Type B pancreatic cell (in vitro differentiated cells): ENCODE measurements around the gene ANXA6. TPM values are rescaled to one million over a fixed set of nuclear protein-coding genes. Genes with fewer than 3 reads are reported as not detected.

Source experiments
- DNase-seq: peaks from one replicate; pipeline ENCODE4 v3.0.0; 2021; ENCODE audit warnings: mixed read lengths; ENCODE audit not compliant: unreplicated experiment; ENCODE audit errors: extremely low spot score
- H3K27ac Mint-ChIP-seq: 2 replicates; pipeline ENCODE4 v1.8.0; 2021; ENCODE audit warnings: mild to moderate bottlenecking, mixed read lengths
- H3K27me3 Mint-ChIP-seq: 2 replicates; pipeline ENCODE4 v1.8.0; 2021; ENCODE audit warnings: mixed read lengths
- H3K36me3 Mint-ChIP-seq: 2 replicates; pipeline ENCODE4 v1.8.0; 2021; ENCODE audit warnings: mixed read lengths
- H3K4me1 Mint-ChIP-seq: one replicate; pipeline ENCODE4 v1.8.0; 2021; ENCODE audit warnings: mixed read lengths; ENCODE audit not compliant: unreplicated experiment
- H3K4me3 Mint-ChIP-seq: 2 replicates; pipeline ENCODE4 v1.8.0; 2021; ENCODE audit warnings: mild to moderate bottlenecking, mixed read lengths
- H3K9me3 Mint-ChIP-seq: 2 replicates; pipeline ENCODE4 v1.8.0; 2021; ENCODE audit warnings: mixed read lengths
- CTCF ChIP-seq: fragments of 200-600 bp; sonication (generic); conservative IDR thresholded peaks from 2 replicates; pipeline ENCODE4 v1.5.0; 2021; ENCODE audit warnings: antibody characterized with exemption, mild to moderate bottlenecking
- total RNA-seq: library from RNA; stranded (reverse); gene quantifications from 2 replicates; pipeline ENCODE4 v1.2.1, GENCODE V29; 2021; ENCODE audit warnings: low replicate concordance

Gene ANXA6
- total RNA-seq, 1 donor from 2014 or later = 200 TPM

- TF ChIP-seq CTCF = no peak
- Mint-ChIP-seq H3K27me3 (peaks cover 5% of the 10 kb centered on the region), H3K4me1 (peaks cover 50% of the 10 kb centered on the region), H3K36me3 (no peaks in the 10 kb centered on the region), H3K27ac (peak overlapping the region; percentile 55), H3K9me3 (no peaks in the 10 kb centered on the region), H3K4me3 (peak overlapping the region; percentile 3)
- no peak for DNase-seq
These were observed 3.8 kb downstream of the ANXA6 start for GRCh38 chr5:151153766-151154272.

- H3K36me3 Mint-ChIP-seq = no peaks in the 10 kb centered on the region
- H3K27ac Mint-ChIP-seq = peak overlapping the region; percentile 55
- no peaks in the 10 kb centered on the region for H3K9me3 Mint-ChIP-seq
- peaks cover 49% of the 10 kb centered on the region for H3K4me1 Mint-ChIP-seq
- no peak for DNase-seq
- H3K27me3 Mint-ChIP-seq = peaks cover 4% of the 10 kb centered on the region
- H3K4me3 Mint-ChIP-seq = no peak overlapping the region
- no peak for TF ChIP-seq CTCF
These were observed 4.3 kb downstream of the ANXA6 start for GRCh38 chr5:151153300-151153699.

GRCh38 chr5:151151793-151152192 lies 5.8 kb downstream of the ANXA6 start:
- no peak for TF ChIP-seq CTCF
- H3K4me3 Mint-ChIP-seq = peak overlapping the region; percentile 79
- H3K27me3 Mint-ChIP-seq = no peaks in the 10 kb centered on the region
- peak overlapping the region; percentile 90 for H3K27ac Mint-ChIP-seq
- H3K9me3 Mint-ChIP-seq = no peaks in the 10 kb centered on the region
- H3K4me1 Mint-ChIP-seq = peaks cover 49% of the 10 kb centered on the region
- peaks cover 8% of the 10 kb centered on the region for H3K36me3 Mint-ChIP-seq
- no peak for DNase-seq

- no peak for TF ChIP-seq CTCF
- H3K4me1 Mint-ChIP-seq = peaks cover 49% of the 10 kb centered on the region
- H3K27ac Mint-ChIP-seq = peak overlapping the region; percentile 90
- DNase-seq = no peak
- H3K4me3 Mint-ChIP-seq = peak overlapping the region; percentile 79
- H3K36me3 Mint-ChIP-seq = peaks cover 8% of the 10 kb centered on the region
- no peaks in the 10 kb centered on the region for H3K27me3 Mint-ChIP-seq
- no peaks in the 10 kb centered on the region for H3K9me3 Mint-ChIP-seq
These were observed 6.3 kb downstream of the ANXA6 start for GRCh38 chr5:151151263-151151660.

- H3K4me1 Mint-ChIP-seq = peaks cover 53% of the 10 kb centered on the region
- H3K9me3 Mint-ChIP-seq = no peaks in the 10 kb centered on the region
- peaks cover 12% of the 10 kb centered on the region for H3K36me3 Mint-ChIP-seq
- H3K27ac Mint-ChIP-seq = peak overlapping the region; percentile 90
- no peak for DNase-seq
- no peaks in the 10 kb centered on the region for H3K27me3 Mint-ChIP-seq
- H3K4me3 Mint-ChIP-seq = peak overlapping the region; percentile 79
- no peak for TF ChIP-seq CTCF
These were observed 6.9 kb downstream of the ANXA6 start for GRCh38 chr5:151150471-151151262.
